Mesothelial cell of epicardium (in vitro differentiated cells): ENCODE data around the gene PALM2AKAP2. TPM values are rescaled to one million over a fixed set of nuclear protein-coding genes. Genes with fewer than 3 reads are reported as not detected.
"Not testable (repeated sequence)": the region's sequence is repeated elsewhere in the genome, so short reads cannot be mapped to it uniquely, and the experiment has no call there.

ENCODE experiments used
- DNase-seq, 2 experiments: peaks; one replicate each; pipeline ENCODE4 v3.0.0; 2021; ENCODE audit warnings: low spot score in 2 of 2; ENCODE audit not compliant: unreplicated experiment in 2 of 2
- H3K27ac Mint-ChIP-seq: 2 replicates; pipeline ENCODE4 v1.8.0; 2021; ENCODE audit warnings: mixed read lengths
- H3K27me3 Mint-ChIP-seq: 2 replicates; pipeline ENCODE4 v1.8.0; 2021; ENCODE audit warnings: low read depth, mixed read lengths
- H3K36me3 Mint-ChIP-seq: 2 replicates; pipeline ENCODE4 v1.8.0; 2021; ENCODE audit warnings: mixed read lengths
- H3K4me1 Mint-ChIP-seq: 2 replicates; pipeline ENCODE4 v1.8.0; 2021; ENCODE audit warnings: mixed read lengths
- H3K4me3 Mint-ChIP-seq: 2 replicates; pipeline ENCODE4 v1.8.0; 2021; ENCODE audit warnings: mild to moderate bottlenecking, moderate library complexity, mixed read lengths
- H3K9me3 Mint-ChIP-seq: 2 replicates; pipeline ENCODE4 v1.8.0; 2021; ENCODE audit warnings: mixed read lengths
- CTCF ChIP-seq: fragments of 200-600 bp; sonication (generic); IDR thresholded peaks from one replicate; pipeline ENCODE4 v1.5.0; 2021; ENCODE audit warnings: antibody characterized with exemption; ENCODE audit not compliant: unreplicated experiment
- total RNA-seq: library from RNA; stranded (reverse); gene quantifications from 3 replicates; pipeline ENCODE4 v1.2.1, GENCODE V29; 2021

The PALM2AKAP2 gene
- total RNA-seq, 1 donor from 2014 or later, result 43.6 TPM

DNA sequence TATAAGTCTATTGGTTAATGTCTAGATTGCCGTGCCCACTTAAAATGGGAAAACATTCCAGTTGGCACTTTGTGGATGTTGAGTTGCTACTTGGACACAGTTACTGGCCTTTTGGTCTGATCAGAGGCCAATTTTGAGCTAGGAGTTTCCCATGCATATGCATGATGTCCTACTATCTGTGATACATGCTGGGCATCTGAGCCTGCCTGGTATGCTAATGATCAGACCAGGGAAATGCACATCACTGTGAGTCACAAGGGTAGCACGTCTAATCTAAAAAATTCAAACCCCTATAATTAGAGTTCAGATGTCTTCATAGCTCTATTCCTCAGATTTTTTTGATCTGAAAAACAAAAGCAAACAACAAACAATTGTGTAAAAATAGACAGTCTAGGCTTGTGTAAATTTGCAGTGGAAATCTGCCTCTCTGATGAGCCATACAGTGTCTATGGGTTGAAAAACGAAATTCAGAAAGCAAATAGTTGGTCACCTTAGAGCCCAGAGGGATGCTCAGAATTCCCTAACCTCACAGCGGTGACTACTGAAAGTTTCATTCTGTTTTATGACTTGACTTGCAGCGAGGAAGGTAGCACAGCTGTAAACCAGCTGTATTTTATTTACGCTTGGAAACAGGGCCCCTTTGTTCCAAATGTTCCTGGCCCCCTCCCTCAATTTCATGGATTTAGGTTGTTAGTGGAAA, 37.3 kb downstream of the PALM2AKAP2 start:
- TF ChIP-seq CTCF, result no peak
- Mint-ChIP-seq H3K9me3 (no peaks in the 10 kb centered on the region), H3K4me3 (no peak overlapping the region), H3K27me3 (no peaks in the 10 kb centered on the region), H3K36me3 (no peaks in the 10 kb centered on the region), H3K27ac (peak overlapping the region; percentile 92), H3K4me1 (peaks cover 14% of the 10 kb centered on the region)
- DNase-seq, result no peak

DNA sequence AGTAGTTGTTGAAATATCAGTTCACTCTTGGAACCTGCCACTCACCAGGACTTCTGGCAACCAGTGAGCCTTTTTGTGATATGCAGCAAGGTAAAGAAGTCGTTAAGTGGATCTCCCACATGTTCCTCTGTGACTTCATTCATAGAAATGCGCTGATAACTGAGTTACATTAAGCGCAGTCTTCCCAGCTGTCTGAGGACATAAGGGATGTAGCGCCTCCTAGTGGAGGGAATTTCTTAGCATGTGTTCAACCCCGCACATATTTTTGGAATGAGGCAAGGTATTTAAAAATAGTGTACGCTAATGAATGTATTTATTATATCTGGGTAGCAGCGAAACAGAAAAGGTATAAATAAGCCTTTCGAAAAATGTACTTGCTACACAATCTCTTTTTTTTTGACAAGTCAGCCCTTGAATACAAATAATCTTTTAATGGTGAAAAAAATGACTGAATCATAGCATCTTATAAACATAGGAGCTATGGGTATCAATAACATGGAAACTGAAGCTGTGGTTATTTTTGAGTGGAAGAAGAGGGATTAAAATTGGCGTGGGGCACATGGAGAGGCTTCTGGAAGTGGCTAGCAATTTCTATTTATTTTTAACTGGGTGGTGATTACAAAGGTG, 38.0 kb downstream of the PALM2AKAP2 start:
- no peaks in the 10 kb centered on the region for H3K36me3 Mint-ChIP-seq
- no peaks in the 10 kb centered on the region for H3K27me3 Mint-ChIP-seq
- H3K27ac Mint-ChIP-seq, result peak overlapping the region; percentile 92
- TF ChIP-seq CTCF, result peak; percentile 99
- peaks cover 14% of the 10 kb centered on the region for H3K4me1 Mint-ChIP-seq
- peak overlapping the region; percentile 9 for H3K4me3 Mint-ChIP-seq
- peak; percentile 63 to 80 for DNase-seq
- H3K9me3 Mint-ChIP-seq, result no peaks in the 10 kb centered on the region

- DNase-seq, result no peak
- no peaks in the 10 kb centered on the region for H3K27me3 Mint-ChIP-seq
- no peak overlapping the region for H3K4me3 Mint-ChIP-seq
- H3K27ac Mint-ChIP-seq, result no peak overlapping the region
- H3K36me3 Mint-ChIP-seq, result no peaks in the 10 kb centered on the region
- H3K4me1 Mint-ChIP-seq, result peaks cover 14% of the 10 kb centered on the region
- TF ChIP-seq CTCF, result no peak
- no peaks in the 10 kb centered on the region for H3K9me3 Mint-ChIP-seq
These were observed 41.7 kb downstream of the PALM2AKAP2 start for GRCh38 chr9:109821711-109822110.

DNA sequence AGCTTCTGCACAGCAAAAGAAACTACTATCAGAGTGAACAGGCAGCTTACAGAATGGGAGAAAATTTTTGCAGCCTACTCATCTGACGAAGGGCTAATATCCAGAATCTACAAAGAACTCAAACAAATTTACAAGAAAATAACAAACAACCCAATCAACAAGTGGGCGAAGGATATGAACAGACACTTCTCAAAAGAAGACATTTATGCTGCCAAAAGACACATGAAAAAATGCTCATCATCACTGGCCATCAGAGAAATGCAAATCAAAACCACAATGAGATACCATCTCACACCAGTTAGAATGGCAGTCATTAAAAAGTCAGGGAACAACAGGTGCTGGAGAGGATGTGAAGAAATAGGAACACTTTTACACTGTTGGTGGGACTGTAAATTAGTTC, 45.4 kb downstream of the PALM2AKAP2 start:
- not testable (repeated sequence) for H3K27me3 Mint-ChIP-seq, H3K9me3 Mint-ChIP-seq, H3K36me3 Mint-ChIP-seq, H3K4me1 Mint-ChIP-seq, H3K27ac Mint-ChIP-seq, H3K4me3 Mint-ChIP-seq, DNase-seq

GRCh38 chr9:109826559-109826958, 46.6 kb downstream of the PALM2AKAP2 start:
- Mint-ChIP-seq H3K27ac (no peak overlapping the region), H3K4me1 (peaks cover 12% of the 10 kb centered on the region), H3K36me3 (no peaks in the 10 kb centered on the region), H3K9me3 (peaks cover 4% of the 10 kb centered on the region), H3K4me3 (no peak overlapping the region), H3K27me3 (no peaks in the 10 kb centered on the region)
- DNase-seq, result no peak
- no peak for TF ChIP-seq CTCF

DNA sequence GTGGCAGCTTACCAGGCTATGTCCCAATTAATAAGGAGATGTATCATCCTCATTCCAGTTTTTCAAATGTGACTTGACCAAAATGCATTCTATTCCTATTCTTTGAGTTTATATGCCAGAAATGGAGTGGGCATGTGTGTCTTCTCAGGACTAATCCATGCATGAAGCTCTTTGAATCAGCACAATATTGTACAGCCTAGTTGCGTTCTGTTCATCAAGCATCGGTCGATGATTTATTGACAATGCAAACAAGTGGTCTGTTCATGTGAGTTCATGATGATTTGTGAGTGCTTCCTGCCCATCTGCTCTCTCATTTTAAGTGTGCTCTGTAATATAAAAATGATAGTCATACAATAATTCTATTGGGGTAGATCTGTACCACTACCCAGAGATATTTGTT, 48.3 kb downstream of the PALM2AKAP2 start:
- Mint-ChIP-seq H3K27ac (no peak overlapping the region), H3K4me3 (no peak overlapping the region), H3K36me3 (no peaks in the 10 kb centered on the region), H3K4me1 (peaks cover 12% of the 10 kb centered on the region), H3K9me3 (peaks cover 4% of the 10 kb centered on the region), H3K27me3 (no peaks in the 10 kb centered on the region)
- no peak for DNase-seq
- no peak for TF ChIP-seq CTCF
